HepG2 (cell line): ENCODE data around the gene TOP1. TPM values are rescaled to one million over a fixed set of nuclear protein-coding genes. Genes with fewer than 3 reads are reported as not detected.

Experiments
- ADNP ChIP-seq: sonication (generic); formaldehyde crosslinking; IDR thresholded peaks from 2 replicates; pipeline ENCODE4 v1.4.0; 2020; ENCODE audit warnings: missing genetic modification reagents
- CBX5 ChIP-seq: sonication (generic); formaldehyde crosslinking; IDR thresholded peaks from 2 replicates; pipeline ENCODE4 v1.4.0; 2020; ENCODE audit warnings: missing genetic modification reagents, borderline replicate concordance
- CHD2 ChIP-seq: IDR thresholded peaks from 2 replicates; pipeline ENCODE4 v1.6.1; 2011; ENCODE audit warnings: low read depth, low read length, improper control_type of control experiment
- FOXJ3 ChIP-seq: sonication (generic); formaldehyde crosslinking; IDR thresholded peaks from 2 replicates; pipeline ENCODE4 v1.4.0; 2020; ENCODE audit warnings: missing genetic modification reagents, mild to moderate bottlenecking, borderline replicate concordance
- PHF21A ChIP-seq: sonication (generic); formaldehyde crosslinking; IDR thresholded peaks from 2 replicates; pipeline ENCODE4 v1.5.0; 2020; ENCODE audit warnings: mild to moderate bottlenecking, missing genetic modification reagents
- POGZ ChIP-seq: sonication (generic); formaldehyde crosslinking; IDR thresholded peaks from 2 replicates; pipeline ENCODE4 v1.4.0; 2020; ENCODE audit warnings: mild to moderate bottlenecking, missing genetic modification reagents
- RFX5 ChIP-seq: IDR thresholded peaks from 2 replicates; pipeline ENCODE4 v1.6.1; 2011; ENCODE audit warnings: low read depth, low read length, improper control_type of control experiment
- SAP130 ChIP-seq: IDR thresholded peaks from 2 replicates; pipeline ENCODE4 v1.6.1; 2016; ENCODE audit warnings: low read depth
- SIN3B ChIP-seq: fragments of 150-350 bp; IDR thresholded peaks from 2 replicates; pipeline ENCODE4 v1.6.1; 2014; ENCODE audit warnings: low read length
- SMAD3 ChIP-seq: sonication (generic); formaldehyde crosslinking; IDR thresholded peaks from 2 replicates; pipeline ENCODE4 v1.4.0; 2020; ENCODE audit warnings: missing genetic modification reagents
- TFE3 ChIP-seq: IDR thresholded peaks from 2 replicates; pipeline ENCODE4 v1.6.1; 2016
- ZFP41 ChIP-seq: sonication (generic); formaldehyde crosslinking; IDR thresholded peaks from 2 replicates; pipeline ENCODE4 v1.4.0; 2020; ENCODE audit warnings: mild to moderate bottlenecking, missing genetic modification reagents, borderline replicate concordance
- ZNF33A ChIP-seq: sonication (generic); formaldehyde crosslinking; IDR thresholded peaks from 2 replicates; pipeline ENCODE4 v1.5.1; 2020; ENCODE audit warnings: missing genetic modification reagents, mild to moderate bottlenecking, moderate library complexity, borderline replicate concordance
- ZNF432 ChIP-seq: sonication (generic); formaldehyde crosslinking; IDR thresholded peaks from 2 replicates; pipeline ENCODE4 v1.5.0; 2020; ENCODE audit warnings: missing genetic modification reagents, mild to moderate bottlenecking, borderline replicate concordance
- ZNF503 ChIP-seq: sonication (generic); formaldehyde crosslinking; IDR thresholded peaks from 2 replicates; pipeline ENCODE4 v1.4.0; 2020; ENCODE audit warnings: missing genetic modification reagents
- ZNF619 ChIP-seq: sonication (generic); formaldehyde crosslinking; IDR thresholded peaks from 2 replicates; pipeline ENCODE4 v1.4.0; 2020; ENCODE audit warnings: mild to moderate bottlenecking, missing genetic modification reagents
- ZNF780A ChIP-seq: sonication (generic); formaldehyde crosslinking; IDR thresholded peaks from 2 replicates; pipeline ENCODE4 v1.8.0; 2022; ENCODE audit warnings: mild to moderate bottlenecking, missing genetic modification reagents, moderate library complexity
- ZNF781 ChIP-seq: sonication (generic); formaldehyde crosslinking; IDR thresholded peaks from 2 replicates; pipeline ENCODE4 v1.5.1; 2020; ENCODE audit warnings: borderline replicate concordance, mild to moderate bottlenecking, missing genetic modification reagents; ENCODE audit errors: not compliant biosample characterization
- polyA plus RNA-seq, 8 experiments: library from polyadenylated mRNA; depleted of rRNA in 3 of 8; stranded (reverse) in 7 of 8; unstranded in 1 of 8; fragments of >200 nt; fragmentation: Illumina TruSeq in 4 of 8; extraction: Trizol in 4 of 8; gene quantifications; 2 replicates each; pipeline versions ENCODE4 v1.2.1 to v1.2.3, GENCODE V29; 2011 to 2016; ENCODE audit warnings: low read depth in 4 of 8, missing spikeins in 1 of 8, mixed read lengths in 1 of 8; ENCODE audit not compliant: insufficient read depth in 1 of 8
- total RNA-seq, 5 experiments: library from RNA; depleted of rRNA; stranded (reverse); fragments of >200 nt; fragmentation: Illumina TruSeq; extraction: Trizol; gene quantifications; 2 replicates each; pipeline ENCODE4 v1.2.3, GENCODE V29; 2016; ENCODE audit warnings: low read depth in 1 of 5
- TF ChIP-seq, protein P1 (sequence below): sonication (generic); formaldehyde crosslinking; IDR thresholded peaks from 2 replicates; pipeline ENCODE4 v1.5.0; 2020; ENCODE audit warnings: missing genetic modification reagents, mild to moderate bottlenecking, borderline replicate concordance
- TF ChIP-seq, protein P2 (sequence below): sonication (generic); formaldehyde crosslinking; IDR thresholded peaks from 2 replicates; pipeline ENCODE4 v1.9.0; 2022; ENCODE audit warnings: low read depth, missing genetic modification reagents
- TF ChIP-seq, protein P3 (sequence below): sonication (generic); formaldehyde crosslinking; IDR thresholded peaks from 2 replicates; pipeline ENCODE4 v1.8.0; 2022; ENCODE audit warnings: mild to moderate bottlenecking, missing genetic modification reagents, borderline replicate concordance

Gene TOP1
- total and polyA plus RNA-seq, 2 of the 13 experiments (the other 11 are each of a cell fraction or from before 2014, with no cell fraction given), result 10.2 to 19.4 TPM

GRCh38 chr20:41137614-41138474 lies 109.2 kb downstream of the TOP1 start (continued):
- no peak for TF ChIP-seq ZNF781 (CRISPR knock-in tag)
- TF ChIP-seq, protein P1, sequence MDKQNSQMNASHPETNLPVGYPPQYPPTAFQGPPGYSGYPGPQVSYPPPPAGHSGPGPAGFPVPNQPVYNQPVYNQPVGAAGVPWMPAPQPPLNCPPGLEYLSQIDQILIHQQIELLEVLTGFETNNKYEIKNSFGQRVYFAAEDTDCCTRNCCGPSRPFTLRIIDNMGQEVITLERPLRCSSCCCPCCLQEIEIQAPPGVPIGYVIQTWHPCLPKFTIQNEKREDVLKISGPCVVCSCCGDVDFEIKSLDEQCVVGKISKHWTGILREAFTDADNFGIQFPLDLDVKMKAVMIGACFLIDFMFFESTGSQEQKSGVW (CRISPR knock-in tag), result no peak
- TF ChIP-seq, protein P2, sequence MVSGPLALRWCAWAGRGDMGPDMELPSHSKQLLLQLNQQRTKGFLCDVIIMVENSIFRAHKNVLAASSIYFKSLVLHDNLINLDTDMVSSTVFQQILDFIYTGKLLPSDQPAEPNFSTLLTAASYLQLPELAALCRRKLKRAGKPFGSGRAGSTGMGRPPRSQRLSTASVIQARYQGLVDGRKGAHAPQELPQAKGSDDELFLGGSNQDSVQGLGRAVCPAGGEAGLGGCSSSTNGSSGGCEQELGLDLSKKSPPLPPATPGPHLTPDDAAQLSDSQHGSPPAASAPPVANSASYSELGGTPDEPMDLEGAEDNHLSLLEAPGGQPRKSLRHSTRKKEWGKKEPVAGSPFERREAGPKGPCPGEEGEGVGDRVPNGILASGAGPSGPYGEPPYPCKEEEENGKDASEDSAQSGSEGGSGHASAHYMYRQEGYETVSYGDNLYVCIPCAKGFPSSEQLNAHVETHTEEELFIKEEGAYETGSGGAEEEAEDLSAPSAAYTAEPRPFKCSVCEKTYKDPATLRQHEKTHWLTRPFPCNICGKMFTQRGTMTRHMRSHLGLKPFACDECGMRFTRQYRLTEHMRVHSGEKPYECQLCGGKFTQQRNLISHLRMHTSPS (CRISPR knock-in tag), result no peak
- TF ChIP-seq, protein P3, sequence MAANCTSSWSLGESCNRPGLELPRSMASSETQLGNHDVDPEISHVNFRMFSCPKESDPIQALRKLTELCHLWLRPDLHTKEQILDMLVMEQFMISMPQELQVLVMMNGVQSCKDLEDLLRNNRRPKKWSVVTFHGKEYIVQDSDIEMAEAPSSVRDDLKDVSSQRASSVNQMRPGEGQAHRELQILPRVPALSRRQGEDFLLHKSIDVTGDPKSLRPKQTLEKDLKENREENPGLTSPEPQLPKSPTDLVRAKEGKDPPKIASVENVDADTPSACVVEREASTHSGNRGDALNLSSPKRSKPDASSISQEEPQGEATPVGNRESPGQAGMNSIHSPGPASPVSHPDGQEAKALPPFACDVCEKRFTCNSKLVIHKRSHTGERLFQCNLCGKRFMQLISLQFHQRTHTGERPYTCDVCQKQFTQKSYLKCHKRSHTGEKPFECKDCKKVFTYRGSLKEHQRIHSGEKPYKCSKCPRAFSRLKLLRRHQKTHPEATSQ (CRISPR knock-in tag), result 0 out of 2 replicates have a peak, but pooled peaks have one; percentile 55
- TF ChIP-seq ZNF503 (CRISPR knock-in tag), result 0 out of 2 replicates have a peak, but pooled peaks have one; percentile 47
- 0 out of 2 replicates have a peak, but pooled peaks have one; percentile 10 for TF ChIP-seq CBX5 (CRISPR knock-in tag)
- TF ChIP-seq TFE3, result peak; percentile 95
- no peak for TF ChIP-seq ADNP
- TF ChIP-seq RFX5, result peak; percentile 3; the same call in 1 of the 2 replicates
- peak; percentile 12; the same call in 1 of the 2 replicates for TF ChIP-seq SMAD3
- TF ChIP-seq SAP130 (CRISPR knock-in tag), result peak; percentile 81
- no peak for TF ChIP-seq ZNF780A (CRISPR knock-in tag)
- TF ChIP-seq FOXJ3 (CRISPR knock-in tag), result no peak
- 0 out of 2 replicates have a peak, but pooled peaks have one; percentile 79 for TF ChIP-seq ZFP41 (CRISPR knock-in tag)
- TF ChIP-seq ZNF619 (CRISPR knock-in tag), result no peak
- TF ChIP-seq SIN3B, result no peak
- 0 out of 2 replicates have a peak, but pooled peaks have one; percentile 13 for TF ChIP-seq PHF21A (CRISPR knock-in tag)
- no peak for TF ChIP-seq ZNF432 (CRISPR knock-in tag)
- TF ChIP-seq ZNF33A (CRISPR knock-in tag), result no peak
- TF ChIP-seq CHD2, result 0 out of 2 replicates have a peak, but pooled peaks have one; percentile 6
- 0 out of 2 replicates have a peak, but pooled peaks have one; percentile 25 for TF ChIP-seq POGZ (CRISPR knock-in tag)
